ENCODE results near the gene BNIP5.

The BNIP5 gene

DNA sequence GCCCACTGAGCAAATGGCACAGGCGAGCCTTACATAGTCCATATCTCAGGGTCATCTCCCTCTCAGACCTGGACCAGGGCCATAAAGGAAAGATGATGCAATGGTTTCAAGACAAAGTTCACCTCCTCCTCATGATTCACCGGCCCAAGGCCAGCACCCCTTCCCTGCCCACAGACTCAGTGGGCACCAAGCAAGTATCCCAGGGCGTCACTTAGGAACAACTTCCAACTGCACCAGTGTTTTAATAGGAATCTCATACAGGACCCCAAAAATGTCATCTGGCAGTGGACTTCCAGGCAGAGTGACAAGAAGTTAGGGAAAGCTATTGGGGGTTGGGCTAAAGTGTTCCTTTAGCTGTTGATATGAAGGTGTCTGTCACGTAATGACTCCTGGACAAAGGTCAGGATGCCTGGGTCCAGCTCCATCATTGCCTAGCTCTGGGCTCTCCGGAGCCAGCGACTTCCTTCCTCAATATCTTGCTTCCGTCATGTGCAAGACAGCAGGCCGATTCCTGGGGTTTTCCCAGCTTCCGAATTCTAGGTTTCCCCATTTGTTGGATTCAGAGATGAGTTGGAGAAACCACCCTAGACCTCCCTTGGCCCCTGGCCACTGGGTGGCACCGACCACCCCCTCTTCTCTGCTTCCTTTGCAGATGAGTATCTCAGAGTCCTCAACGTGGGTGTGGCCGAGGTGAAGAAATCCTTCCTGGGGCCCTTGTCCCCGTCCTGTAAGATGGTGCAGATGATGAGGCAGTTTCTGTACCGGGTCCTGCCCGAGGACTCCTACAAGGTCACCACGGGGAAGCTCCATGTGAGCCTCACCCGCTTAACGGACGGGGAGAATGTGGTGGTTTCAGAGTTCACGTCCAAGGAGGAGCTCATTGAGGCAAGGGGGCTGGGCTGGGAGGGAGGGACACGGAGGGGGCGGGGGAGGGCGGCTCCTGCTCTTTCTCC is 45.7 kb downstream of the BNIP5 start:
- Mint-ChIP-seq H3K27me3 (peaks cover 3% of the 10 kb centered on the region), H3K27ac (no peak overlapping the region), H3K9me3 (no peaks in the 10 kb centered on the region), H3K36me3 (ENCODE audit: low read depth) (no peaks in the 10 kb centered on the region), H3K4me1 (ENCODE audit: low read depth) (peaks cover 7% of the 10 kb centered on the region), H3K4me3 (no peak overlapping the region)
- no peak for DNase-seq

DNA sequence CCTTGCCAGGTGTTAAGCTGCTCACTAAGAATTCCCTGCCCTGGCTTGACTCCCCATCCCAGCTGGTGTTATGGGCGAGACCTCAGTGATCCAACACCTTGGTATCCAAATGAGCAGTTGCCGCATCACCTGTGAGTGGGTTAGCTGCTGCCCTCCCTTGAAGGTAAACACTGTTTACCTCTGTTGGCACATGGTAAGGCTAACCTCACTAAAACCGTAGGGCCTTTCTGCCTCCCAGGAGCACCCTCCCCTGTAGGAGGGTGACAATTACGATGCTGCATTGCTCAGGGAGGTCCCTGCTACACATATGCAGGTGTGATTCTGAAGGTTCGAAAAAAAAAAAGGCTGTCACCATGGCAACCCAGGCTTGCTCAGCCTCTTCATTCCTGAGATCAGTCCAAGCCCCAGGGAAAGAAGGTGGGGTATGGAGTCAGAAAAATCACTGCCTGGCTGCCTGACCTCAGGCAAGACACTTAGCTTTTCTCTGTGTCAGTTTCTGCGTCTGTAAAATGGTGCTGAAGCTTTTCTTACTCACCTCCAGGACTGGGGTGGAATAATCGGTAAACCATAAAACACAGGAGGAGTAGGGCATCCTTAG is 47.3 kb downstream of the BNIP5 start:
- no peaks in the 10 kb centered on the region for H3K36me3 Mint-ChIP-seq (ENCODE audit: low read depth)
- DNase-seq = no peak
- peaks cover 7% of the 10 kb centered on the region for H3K4me1 Mint-ChIP-seq (ENCODE audit: low read depth)

DNA sequence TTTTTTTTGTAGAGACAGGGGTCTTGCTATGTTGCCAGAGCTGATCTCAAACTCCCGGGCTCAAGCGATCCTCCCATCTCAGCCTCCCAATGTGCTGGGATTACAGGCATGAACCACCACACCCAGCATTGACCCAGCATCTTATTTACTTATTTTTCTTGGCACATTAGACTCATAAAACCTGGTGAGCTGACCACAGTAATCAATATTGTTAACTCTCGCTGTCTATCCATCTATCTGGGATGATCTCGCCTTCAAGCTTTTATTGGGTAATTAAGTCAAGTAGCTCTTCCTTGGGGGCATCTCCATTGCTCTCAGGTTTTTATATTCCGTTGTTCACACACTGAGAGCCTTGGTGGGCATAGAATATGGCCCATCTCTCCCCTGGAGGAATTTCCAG is 49.8 kb downstream of the BNIP5 start:
- DNase-seq = no peak
- peaks cover 31% of the 10 kb centered on the region for H3K27me3 Mint-ChIP-seq
- no peak overlapping the region for H3K4me3 Mint-ChIP-seq
- no peaks in the 10 kb centered on the region for H3K36me3 Mint-ChIP-seq (ENCODE audit: low read depth)
- H3K4me1 Mint-ChIP-seq (ENCODE audit: low read depth) = peaks cover 7% of the 10 kb centered on the region
- no peak overlapping the region for H3K27ac Mint-ChIP-seq
- no peaks in the 10 kb centered on the region for H3K9me3 Mint-ChIP-seq

More for the DNA sequence above, 47.3 kb downstream of the BNIP5 start:
- H3K27ac Mint-ChIP-seq = no peak overlapping the region
- H3K9me3 Mint-ChIP-seq = no peaks in the 10 kb centered on the region
- H3K27me3 Mint-ChIP-seq = peaks cover 17% of the 10 kb centered on the region
- no peak overlapping the region for H3K4me3 Mint-ChIP-seq

DNA sequence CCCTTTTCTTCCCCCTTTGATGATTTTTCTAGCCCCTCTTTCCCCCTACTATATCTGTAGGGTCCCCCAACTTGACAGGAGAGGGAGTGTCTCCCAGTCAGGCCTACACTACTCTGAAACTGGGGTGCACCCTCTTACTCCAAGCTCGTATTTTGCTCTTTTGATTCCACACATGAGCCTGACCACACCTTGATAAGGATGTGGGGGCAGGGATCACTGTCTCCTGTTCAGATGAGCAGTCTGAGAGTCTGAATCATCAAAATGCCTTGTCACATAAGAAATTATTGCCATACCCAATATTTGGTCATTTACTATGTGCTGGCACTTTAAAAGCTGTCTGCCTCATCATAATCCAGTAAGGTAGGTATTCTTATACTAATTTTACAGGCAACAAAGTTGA is 50.9 kb downstream of the BNIP5 start:
- no peaks in the 10 kb centered on the region for H3K36me3 Mint-ChIP-seq (ENCODE audit: low read depth)
- H3K27ac Mint-ChIP-seq = no peak overlapping the region
- peaks cover 7% of the 10 kb centered on the region for H3K4me1 Mint-ChIP-seq (ENCODE audit: low read depth)
- H3K9me3 Mint-ChIP-seq = no peaks in the 10 kb centered on the region
- H3K4me3 Mint-ChIP-seq = no peak overlapping the region
- DNase-seq = no peak
- peaks cover 41% of the 10 kb centered on the region for H3K27me3 Mint-ChIP-seq

DNA sequence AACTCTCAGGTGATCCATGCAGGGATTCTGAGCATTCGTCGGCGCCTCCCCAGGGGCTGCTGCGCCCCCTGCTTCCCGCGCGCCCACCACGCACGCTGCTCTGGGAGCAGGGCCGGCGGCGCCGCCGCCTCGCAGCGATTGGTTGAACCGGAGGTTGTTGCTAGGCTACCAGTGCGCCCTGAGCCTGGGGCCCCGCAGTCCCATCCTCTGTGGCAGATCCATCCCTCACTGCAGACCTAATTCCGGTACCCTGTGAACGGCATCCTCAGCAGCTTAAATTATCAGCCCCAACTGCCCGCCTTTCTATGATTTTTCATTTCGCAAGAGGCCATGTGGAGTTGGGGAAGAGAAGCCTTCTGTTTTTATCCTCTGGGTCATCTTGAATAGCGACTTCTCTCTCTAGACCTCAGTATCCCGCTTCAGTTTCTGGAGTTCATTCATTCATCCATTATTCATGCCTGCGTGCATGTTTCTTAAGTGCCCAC is 51.5 kb downstream of the BNIP5 start:
- no peak for DNase-seq
- no peak overlapping the region for H3K4me3 Mint-ChIP-seq
- H3K36me3 Mint-ChIP-seq (ENCODE audit: low read depth) = no peaks in the 10 kb centered on the region
- no peaks in the 10 kb centered on the region for H3K9me3 Mint-ChIP-seq
- H3K27ac Mint-ChIP-seq = no peak overlapping the region
- H3K27me3 Mint-ChIP-seq = peaks cover 41% of the 10 kb centered on the region
- peaks cover 7% of the 10 kb centered on the region for H3K4me1 Mint-ChIP-seq (ENCODE audit: low read depth)

DNA sequence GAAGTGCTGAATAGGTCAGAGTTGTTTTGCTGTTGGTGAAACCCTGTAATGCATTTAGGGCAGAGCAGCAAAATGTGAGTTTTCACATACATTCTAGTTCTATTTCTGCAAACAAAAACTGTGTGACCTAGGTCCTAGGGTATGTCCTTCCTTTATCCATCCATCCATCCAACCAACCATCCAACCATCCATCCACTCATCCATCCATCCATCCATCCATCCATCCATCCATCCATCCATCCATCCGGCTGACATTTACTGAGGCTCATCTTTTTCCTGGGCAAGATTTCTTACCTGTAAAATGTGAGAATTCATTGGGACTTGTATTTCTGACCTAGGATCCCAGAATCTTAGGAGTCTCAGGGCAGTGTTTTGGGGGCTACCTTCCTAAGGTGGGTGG is 52.3 kb downstream of the BNIP5 start:
- Mint-ChIP-seq H3K4me3 (no peak overlapping the region), H3K27ac (no peak overlapping the region), H3K27me3 (peaks cover 45% of the 10 kb centered on the region), H3K4me1 (ENCODE audit: low read depth) (peaks cover 7% of the 10 kb centered on the region), H3K9me3 (no peaks in the 10 kb centered on the region), H3K36me3 (ENCODE audit: low read depth) (no peaks in the 10 kb centered on the region)
- DNase-seq = no peak

DNA sequence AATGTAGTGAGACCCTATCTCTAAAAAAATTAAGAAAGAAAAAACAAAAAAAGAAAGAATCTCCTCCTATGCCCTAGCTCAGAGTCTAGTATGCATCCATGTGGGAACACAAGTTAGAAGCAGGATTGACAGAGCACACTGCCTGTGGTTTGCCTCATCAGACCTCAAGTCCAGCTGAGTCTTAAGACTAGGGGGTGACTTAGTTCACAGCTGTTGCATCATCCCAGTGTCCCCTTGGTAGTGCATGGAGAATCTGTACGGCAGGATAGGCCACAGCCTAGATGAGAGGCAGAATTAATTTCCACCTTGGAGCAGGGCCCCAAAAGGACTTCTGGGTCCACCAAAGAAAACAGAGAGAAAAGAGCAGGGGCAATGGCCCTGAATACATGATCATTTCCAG is 53.1 kb downstream of the BNIP5 start:
- Mint-ChIP-seq H3K27ac (no peak overlapping the region), H3K27me3 (peaks cover 45% of the 10 kb centered on the region), H3K9me3 (no peaks in the 10 kb centered on the region), H3K36me3 (ENCODE audit: low read depth) (no peaks in the 10 kb centered on the region), H3K4me1 (ENCODE audit: low read depth) (peaks cover 7% of the 10 kb centered on the region), H3K4me3 (no peak overlapping the region)
- DNase-seq = no peak

DNA sequence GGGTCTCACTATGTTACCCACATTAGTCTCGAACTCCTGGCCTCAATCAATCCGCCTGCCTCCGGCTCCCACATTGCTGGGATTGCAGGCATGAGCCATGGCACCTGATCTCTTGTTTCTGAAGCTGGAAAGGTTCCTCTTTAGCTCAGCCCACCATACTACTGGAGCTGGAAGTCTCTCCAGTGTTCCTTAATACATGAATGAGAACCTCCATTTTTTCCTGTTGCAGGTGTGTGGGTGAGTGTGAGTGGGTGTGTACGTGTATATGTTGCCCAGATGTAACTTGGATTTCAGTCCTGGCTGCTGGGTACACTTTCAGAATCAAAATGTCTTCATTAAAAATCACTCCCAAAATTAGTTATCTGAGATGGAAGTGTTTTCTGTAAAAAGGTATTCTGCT is 55.7 kb downstream of the BNIP5 start:
- no peak overlapping the region for H3K27ac Mint-ChIP-seq
- no peaks in the 10 kb centered on the region for H3K9me3 Mint-ChIP-seq
- no peaks in the 10 kb centered on the region for H3K4me1 Mint-ChIP-seq (ENCODE audit: low read depth)
- H3K36me3 Mint-ChIP-seq (ENCODE audit: low read depth) = no peaks in the 10 kb centered on the region
- no peak overlapping the region for H3K4me3 Mint-ChIP-seq
- no peak for DNase-seq
- H3K27me3 Mint-ChIP-seq = peaks cover 46% of the 10 kb centered on the region

DNA sequence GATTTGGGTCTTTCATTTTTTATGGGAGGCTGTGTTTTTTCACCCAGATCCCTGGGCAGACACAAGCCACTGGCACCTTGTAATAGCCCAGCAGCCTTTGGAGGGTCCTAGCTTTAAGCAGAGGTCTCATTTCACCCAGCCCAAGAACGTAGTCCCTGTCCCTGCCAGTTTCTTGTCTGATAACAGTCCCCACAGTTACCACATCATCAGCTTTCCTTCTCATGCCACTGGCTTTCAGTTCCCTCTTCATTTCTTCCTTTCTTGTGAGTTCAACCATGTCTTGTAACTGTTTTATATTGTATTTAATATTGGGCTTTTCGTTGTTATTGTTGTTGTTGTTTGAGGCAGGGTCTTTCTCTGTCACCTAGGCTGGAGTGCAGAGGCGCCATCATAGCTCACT is 56.2 kb downstream of the BNIP5 start:
- Mint-ChIP-seq H3K36me3 (ENCODE audit: low read depth) (no peaks in the 10 kb centered on the region), H3K27ac (no peak overlapping the region), H3K27me3 (peaks cover 40% of the 10 kb centered on the region), H3K4me3 (no peak overlapping the region), H3K4me1 (ENCODE audit: low read depth) (no peaks in the 10 kb centered on the region), H3K9me3 (no peaks in the 10 kb centered on the region)
- DNase-seq = no peak

DNA sequence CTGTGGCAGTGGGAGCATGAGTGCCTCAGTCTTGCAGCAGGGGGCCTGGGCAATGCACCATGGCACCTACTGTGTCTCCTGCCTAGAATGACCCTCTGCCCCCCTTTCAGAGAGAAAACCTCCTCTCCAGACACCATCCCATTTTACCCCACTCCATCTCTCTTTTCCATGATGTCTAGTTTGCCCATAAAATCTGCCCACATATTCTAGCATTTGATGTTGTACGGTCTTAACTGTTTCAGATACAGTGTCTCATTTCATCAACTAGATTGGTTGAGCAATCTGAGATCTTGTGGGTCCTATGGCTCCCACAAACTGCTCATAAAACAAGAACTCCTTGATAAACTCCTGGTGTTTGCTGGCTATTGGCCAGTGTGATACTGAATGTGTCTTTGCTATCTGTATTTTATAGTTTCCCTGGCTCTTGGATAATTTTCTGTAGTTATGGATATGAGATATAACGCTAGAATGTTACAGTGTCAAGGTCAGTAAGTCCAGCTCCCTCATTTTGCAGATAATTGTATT is 58.7 kb downstream of the BNIP5 start:
- no peak overlapping the region for H3K27ac Mint-ChIP-seq
- H3K4me1 Mint-ChIP-seq (ENCODE audit: low read depth) = no peaks in the 10 kb centered on the region
- no peak overlapping the region for H3K4me3 Mint-ChIP-seq
- no peak for DNase-seq
- H3K36me3 Mint-ChIP-seq (ENCODE audit: low read depth) = no peaks in the 10 kb centered on the region
- no peaks in the 10 kb centered on the region for H3K9me3 Mint-ChIP-seq
- H3K27me3 Mint-ChIP-seq = peaks cover 19% of the 10 kb centered on the region

DNA sequence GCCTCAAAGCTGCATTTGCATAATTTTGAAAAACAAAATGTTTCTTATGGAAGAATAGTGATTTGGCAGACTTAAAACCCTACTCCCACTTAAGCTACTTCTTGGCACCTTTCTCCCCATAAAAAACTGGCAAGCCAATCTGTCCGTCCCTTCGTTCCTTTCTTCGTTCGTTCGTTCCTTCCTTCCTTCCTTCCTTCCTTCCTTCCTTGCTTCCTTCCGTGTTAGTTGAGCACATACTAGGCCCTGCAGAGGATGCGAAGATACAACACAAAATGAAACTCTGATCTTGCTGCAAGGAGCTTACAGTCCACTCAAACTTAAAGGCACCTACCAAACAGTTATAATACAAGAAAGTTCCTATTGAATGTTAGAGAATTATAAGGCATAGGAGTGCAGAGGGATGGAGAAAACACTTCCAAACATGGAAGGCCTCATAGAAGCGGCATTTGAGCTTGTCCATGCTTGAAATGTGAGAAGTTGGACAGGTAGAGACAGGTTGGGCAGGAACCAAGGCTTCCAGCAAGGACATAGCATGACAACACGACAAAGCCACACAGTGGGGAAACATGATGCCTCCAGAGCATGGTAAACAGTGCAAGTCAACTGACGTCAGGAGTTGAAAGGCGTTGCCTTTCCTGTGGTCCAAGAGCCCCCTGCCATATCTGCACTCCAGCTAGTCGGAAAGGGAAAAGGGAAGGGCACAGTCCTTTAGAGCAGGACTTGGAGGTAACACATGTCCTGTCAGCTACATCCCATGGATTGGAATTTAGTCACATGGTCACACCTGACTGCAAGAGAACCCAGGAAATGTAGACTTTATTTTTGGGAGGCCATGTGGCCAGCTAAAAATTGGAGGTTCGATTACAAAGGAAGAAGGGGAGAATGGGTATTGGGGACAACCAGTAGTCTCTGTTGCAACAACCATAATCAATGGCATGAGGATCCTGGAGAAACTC is 59.8 kb downstream of the BNIP5 start:
- no peak overlapping the region for H3K27ac Mint-ChIP-seq
- H3K27me3 Mint-ChIP-seq = peaks cover 21% of the 10 kb centered on the region
- H3K4me1 Mint-ChIP-seq (ENCODE audit: low read depth) = no peaks in the 10 kb centered on the region
- H3K9me3 Mint-ChIP-seq = no peaks in the 10 kb centered on the region
- DNase-seq = no peak
- H3K36me3 Mint-ChIP-seq (ENCODE audit: low read depth) = no peaks in the 10 kb centered on the region
- no peak overlapping the region for H3K4me3 Mint-ChIP-seq

DNA sequence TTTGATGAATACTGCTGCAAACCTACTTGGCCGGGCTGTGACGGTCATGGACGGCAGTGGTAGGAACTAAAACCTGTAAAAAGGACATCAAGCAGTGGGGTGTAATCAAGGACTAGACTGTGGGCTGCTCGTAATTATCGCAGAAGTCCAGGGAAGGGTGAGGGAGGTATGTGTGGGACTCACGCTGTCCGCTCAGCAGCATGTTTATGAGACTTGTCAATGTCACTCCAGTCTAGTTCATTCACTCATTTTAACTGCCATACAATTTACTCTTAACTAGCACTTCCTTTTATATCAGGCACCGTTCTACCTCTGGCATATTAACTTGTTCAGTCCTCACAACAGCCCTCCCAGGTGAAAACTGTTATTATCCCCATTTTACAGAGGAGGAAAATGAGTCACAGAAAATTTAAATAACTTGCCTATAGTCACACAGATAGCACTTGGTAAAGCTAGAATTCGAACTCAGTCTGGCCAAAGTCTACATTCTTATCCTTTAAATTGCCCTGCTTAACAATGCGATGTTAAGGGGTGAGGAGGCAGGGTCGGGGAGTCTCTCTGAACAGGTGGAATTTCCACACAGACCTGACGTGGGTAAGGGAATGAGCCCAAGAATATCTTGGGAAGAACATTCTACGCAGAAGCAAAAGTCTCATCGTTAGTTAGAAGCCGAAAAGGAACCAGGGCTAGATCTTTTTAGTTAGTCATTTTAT is 62.7 kb downstream of the BNIP5 start:
- Mint-ChIP-seq H3K27me3 (peaks cover 19% of the 10 kb centered on the region), H3K9me3 (no peaks in the 10 kb centered on the region), H3K36me3 (ENCODE audit: low read depth) (no peaks in the 10 kb centered on the region), H3K27ac (no peak overlapping the region), H3K4me3 (no peak overlapping the region), H3K4me1 (ENCODE audit: low read depth) (no peaks in the 10 kb centered on the region)
- no peak for DNase-seq

DNA sequence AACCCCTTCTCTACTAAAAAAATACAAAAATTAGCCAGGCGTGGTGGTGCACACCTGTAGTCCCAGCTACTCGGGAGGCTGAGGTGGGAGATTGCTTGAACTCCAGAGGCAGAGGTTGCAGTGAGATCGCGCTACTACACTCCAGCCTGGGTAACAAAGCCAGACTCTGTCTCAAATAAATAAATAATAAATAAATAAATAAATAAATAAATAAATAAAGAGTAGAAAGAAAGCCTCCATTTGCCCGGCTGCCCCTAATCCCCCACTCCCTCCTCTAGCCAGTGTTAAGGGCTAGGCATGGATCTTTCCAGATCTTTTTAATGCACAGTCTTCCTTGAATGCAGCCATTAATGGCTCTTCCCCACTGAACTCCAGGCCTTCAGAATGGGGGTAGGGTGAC is 63.6 kb downstream of the BNIP5 start:
- Mint-ChIP-seq H3K9me3 (no peaks in the 10 kb centered on the region), H3K27me3 (peaks cover 19% of the 10 kb centered on the region), H3K27ac (no peak overlapping the region), H3K4me3 (no peak overlapping the region), H3K4me1 (ENCODE audit: low read depth) (no peaks in the 10 kb centered on the region), H3K36me3 (ENCODE audit: low read depth) (no peaks in the 10 kb centered on the region)
- DNase-seq = no peak

DNA sequence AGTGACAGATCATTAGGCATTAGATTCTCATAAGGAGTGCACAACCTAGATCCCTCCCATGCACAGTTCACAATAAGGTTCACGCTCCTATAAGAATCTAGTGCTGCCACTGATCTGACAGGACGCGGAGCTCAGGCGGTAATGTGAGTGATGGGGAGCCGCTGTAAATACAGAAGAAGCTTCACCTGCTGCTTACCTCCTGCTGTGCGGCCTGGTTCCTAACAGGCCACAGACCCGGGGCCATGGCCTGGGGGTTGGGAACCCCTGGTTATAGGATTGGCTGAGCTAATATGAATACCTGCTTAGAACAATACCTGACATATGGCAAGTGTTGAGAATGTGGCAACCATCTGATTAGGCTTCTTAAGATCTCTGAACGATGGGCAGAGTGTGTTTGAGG is 64.5 kb downstream of the BNIP5 start:
- Mint-ChIP-seq H3K27ac (no peak overlapping the region), H3K4me3 (no peak overlapping the region), H3K36me3 (ENCODE audit: low read depth) (no peaks in the 10 kb centered on the region), H3K9me3 (no peaks in the 10 kb centered on the region), H3K27me3 (peaks cover 16% of the 10 kb centered on the region), H3K4me1 (ENCODE audit: low read depth) (no peaks in the 10 kb centered on the region)
- DNase-seq = no peak
